Glomerular endothelial cell (primary cell): Measurements from ENCODE around the gene NKD1. TPM values are rescaled to one million over a fixed set of nuclear protein-coding genes. Genes with fewer than 3 reads are reported as not detected.
A peak's percentile ranks its signal among the peaks of the same experiment; 100 is the strongest.

Source experiments
- DNase-seq: peaks from one replicate; pipeline ENCODE4 v3.0.0-alpha.2; 2011; ENCODE audit warnings: low read depth, low spot score; ENCODE audit errors: extremely low read depth
- total RNA-seq: library from RNA; depleted of rRNA; stranded (reverse); fragments of >200 nt; gene quantifications from 2 replicates; pipeline ENCODE4 v1.2.3, GENCODE V29; 2015

NKD1 gene
- total RNA-seq, 1 donor from 2014 or later, result under 0.01 TPM

- peak; percentile 22 for DNase-seq
These were observed 63.2 kb downstream of the NKD1 start for GRCh38 chr16:50611332-50611934.

- DNase-seq, result no peak
These were observed 64.0 kb downstream of the NKD1 start for GRCh38 chr16:50611995-50612848.

- DNase-seq, result no peak
These were observed 64.6 kb downstream of the NKD1 start for GRCh38 chr16:50612849-50613198.

- DNase-seq, result no peak
These were observed 65.2 kb downstream of the NKD1 start for GRCh38 chr16:50613281-50613963.

- no peak for DNase-seq
These were observed 65.8 kb downstream of the NKD1 start for GRCh38 chr16:50613964-50614474.

- no peak for DNase-seq
These were observed 66.9 kb downstream of the NKD1 start for GRCh38 chr16:50614955-50615724.

GRCh38 chr16:50615891-50616290, 67.7 kb downstream of the NKD1 start:
- no peak for DNase-seq

GRCh38 chr16:50616386-50616785, 68.2 kb downstream of the NKD1 start:
- no peak for DNase-seq

GRCh38 chr16:50616883-50617645, 68.9 kb downstream of the NKD1 start:
- DNase-seq, result no peak

GRCh38 chr16:50617646-50618184, 69.5 kb downstream of the NKD1 start:
- DNase-seq, result no peak

GRCh38 chr16:50618238-50618918, 70.2 kb downstream of the NKD1 start:
- DNase-seq, result no peak

GRCh38 chr16:50619702-50620491, 71.7 kb downstream of the NKD1 start:
- DNase-seq, result no peak

- DNase-seq, result no peak
These were observed 72.7 kb downstream of the NKD1 start for GRCh38 chr16:50620646-50621451.

- no peak for DNase-seq
These were observed 73.2 kb downstream of the NKD1 start for GRCh38 chr16:50621452-50621792.

GRCh38 chr16:50622029-50622428, 73.8 kb downstream of the NKD1 start:
- DNase-seq, result no peak

- DNase-seq, result no peak
These were observed 74.6 kb downstream of the NKD1 start for GRCh38 chr16:50622643-50623369.

GRCh38 chr16:50624449-50624970, 76.3 kb downstream of the NKD1 start:
- no peak for DNase-seq
